Thoracic aorta endothelial cell (primary cell): ENCODE results near the gene NDUFAF5. TPM values are rescaled to one million over a fixed set of nuclear protein-coding genes. Genes with fewer than 3 reads are reported as not detected.

Experiments used
- total RNA-seq: library from RNA; depleted of rRNA; stranded (reverse); fragments of >200 nt; gene quantifications from 2 replicates; pipeline ENCODE4 v1.2.3, GENCODE V29; 2012

NDUFAF5 gene
- 23.5 and 24.5 TPM in 2 replicates for total RNA-seq

GRCh38 chr20:13784893-13785715 lies at the start of gene NDUFAF5, which contains the start of gene ESF1:
TSS of gene NDUFAF5 (plus strand) at chr20:13785028. CDS start at chr20:13785069, 41 bp downstream.
TSS of gene ESF1 (minus strand) at chr20:13784919. CDS start at chr20:13783140, 1,779 bp downstream.

Other genes starting within 250 kb of the NDUFAF5 start
- 9.8 and 10.8 TPM in 2 replicates for gene TASP1, start 146.1 kb upstream of the NDUFAF5 start, total RNA-seq
- gene ESF1, start 109 bp upstream of the NDUFAF5 start, total RNA-seq: 19.7 and 22.7 TPM in 2 replicates
- gene SEL1L2, start 205.6 kb downstream of the NDUFAF5 start, total RNA-seq: not detected in 2 replicates
- gene MACROD2, start 210.5 kb downstream of the NDUFAF5 start, total RNA-seq: 0.66 and 1.0 TPM in 2 replicates